ENCODE data around the gene PITX1. TPM values are rescaled to one million over a fixed set of nuclear protein-coding genes. Genes with fewer than 3 reads are reported as not detected.

Gene PITX1
- total and polyA plus RNA-seq, 2 of the 13 experiments (the other 11 are each of a cell fraction or from before 2014, with no cell fraction given): 11.7 to 20.2 TPM

DNA sequence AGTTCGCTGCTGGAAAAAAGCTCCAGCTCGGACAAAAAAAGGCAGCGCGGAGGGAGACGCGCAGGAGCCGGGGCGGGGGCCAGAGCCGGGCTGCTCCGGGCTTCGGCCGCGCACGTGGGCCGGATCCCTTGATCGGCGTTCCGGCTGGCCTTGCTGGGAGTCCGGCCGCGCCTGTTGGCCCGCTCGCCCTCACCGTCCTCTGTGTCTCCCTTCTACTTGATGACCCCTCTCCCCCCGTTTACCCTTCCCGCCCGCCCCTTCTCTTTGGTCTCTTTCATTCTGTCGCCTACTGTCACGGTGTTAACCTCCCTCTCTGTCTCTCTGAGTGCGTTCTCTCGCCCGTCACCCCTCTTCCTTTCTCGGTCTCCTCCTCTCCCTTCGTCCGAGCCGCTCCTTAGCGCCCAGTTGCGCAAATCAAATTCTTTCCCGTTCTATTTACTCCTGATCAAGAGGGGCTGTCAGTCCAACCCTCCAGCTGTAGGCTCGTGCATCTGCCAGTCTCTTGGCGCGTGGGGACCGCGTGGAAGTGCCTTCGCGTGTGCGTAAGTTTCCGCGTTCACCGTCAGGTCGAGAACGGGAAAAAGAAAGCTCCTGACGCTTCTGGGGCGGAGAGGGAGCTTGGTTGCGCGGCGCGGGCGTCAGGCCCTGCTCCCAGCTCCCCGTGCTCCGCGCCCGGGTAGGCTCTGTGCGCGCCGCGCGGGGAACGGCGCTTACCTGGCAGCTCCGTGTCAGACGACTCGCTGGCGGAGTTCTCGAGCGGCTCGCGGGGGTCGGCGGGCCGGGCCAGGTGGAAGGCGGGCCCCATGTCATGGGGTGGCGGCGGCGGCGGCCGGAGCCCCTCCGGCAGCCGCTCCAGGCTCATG lies 798 bp downstream of the PITX1 start (continued):
- TF ChIP-seq GABPB1 (CRISPR knock-in tag; IDR thresholded peaks at IDR 0.05) (peak; percentile 10; the same call in 1 of the 2 replicates), SIX4 (CRISPR knock-in tag; IDR thresholded peaks at IDR 0.05) (no peak), ZSCAN20 (CRISPR knock-in tag; IDR thresholded peaks at IDR 0.05; ENCODE audit: borderline replicate concordance) (no peak), ZFP37 (CRISPR knock-in tag; IDR thresholded peaks at IDR 0.05; ENCODE audit: borderline replicate concordance) (no peak), ZNF572 (CRISPR knock-in tag; IDR thresholded peaks at IDR 0.05) (no peak), KDM3A (CRISPR knock-in tag; IDR thresholded peaks at IDR 0.05; ENCODE audit: low read depth) (no peak), FOSL2 (CRISPR knock-in tag; IDR thresholded peaks at IDR 0.05) (peak; percentile 5; the same call in 1 of the 2 replicates), ASH2L (IDR thresholded peaks at IDR 0.05; ENCODE audit: insufficient read length, low read depth, low read length) (peak; percentile 59)
- TF ChIP-seq, protein P1, sequence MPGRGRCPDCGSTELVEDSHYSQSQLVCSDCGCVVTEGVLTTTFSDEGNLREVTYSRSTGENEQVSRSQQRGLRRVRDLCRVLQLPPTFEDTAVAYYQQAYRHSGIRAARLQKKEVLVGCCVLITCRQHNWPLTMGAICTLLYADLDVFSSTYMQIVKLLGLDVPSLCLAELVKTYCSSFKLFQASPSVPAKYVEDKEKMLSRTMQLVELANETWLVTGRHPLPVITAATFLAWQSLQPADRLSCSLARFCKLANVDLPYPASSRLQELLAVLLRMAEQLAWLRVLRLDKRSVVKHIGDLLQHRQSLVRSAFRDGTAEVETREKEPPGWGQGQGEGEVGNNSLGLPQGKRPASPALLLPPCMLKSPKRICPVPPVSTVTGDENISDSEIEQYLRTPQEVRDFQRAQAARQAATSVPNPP (CRISPR knock-in tag; IDR thresholded peaks at IDR 0.05): no peak
- TF ChIP-seq, protein P2, sequence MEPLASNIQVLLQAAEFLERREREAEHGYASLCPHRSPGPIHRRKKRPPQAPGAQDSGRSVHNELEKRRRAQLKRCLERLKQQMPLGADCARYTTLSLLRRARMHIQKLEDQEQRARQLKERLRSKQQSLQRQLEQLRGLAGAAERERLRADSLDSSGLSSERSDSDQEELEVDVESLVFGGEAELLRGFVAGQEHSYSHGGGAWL (CRISPR knock-in tag; IDR thresholded peaks at IDR 0.05): 0 out of 2 replicates have a peak, but pooled peaks have one; percentile 54
- TF ChIP-seq, protein P3, sequence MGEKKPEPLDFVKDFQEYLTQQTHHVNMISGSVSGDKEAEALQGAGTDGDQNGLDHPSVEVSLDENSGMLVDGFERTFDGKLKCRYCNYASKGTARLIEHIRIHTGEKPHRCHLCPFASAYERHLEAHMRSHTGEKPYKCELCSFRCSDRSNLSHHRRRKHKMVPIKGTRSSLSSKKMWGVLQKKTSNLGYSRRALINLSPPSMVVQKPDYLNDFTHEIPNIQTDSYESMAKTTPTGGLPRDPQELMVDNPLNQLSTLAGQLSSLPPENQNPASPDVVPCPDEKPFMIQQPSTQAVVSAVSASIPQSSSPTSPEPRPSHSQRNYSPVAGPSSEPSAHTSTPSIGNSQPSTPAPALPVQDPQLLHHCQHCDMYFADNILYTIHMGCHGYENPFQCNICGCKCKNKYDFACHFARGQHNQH (CRISPR knock-in tag; IDR thresholded peaks at IDR 0.05): no peak
- TF ChIP-seq, protein P4, sequence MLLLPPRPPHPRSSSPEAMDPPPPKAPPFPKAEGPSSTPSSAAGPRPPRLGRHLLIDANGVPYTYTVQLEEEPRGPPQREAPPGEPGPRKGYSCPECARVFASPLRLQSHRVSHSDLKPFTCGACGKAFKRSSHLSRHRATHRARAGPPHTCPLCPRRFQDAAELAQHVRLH (CRISPR knock-in tag; IDR thresholded peaks at IDR 0.05; ENCODE audit: borderline replicate concordance, low read depth): no peak
- TF ChIP-seq, protein P5, sequence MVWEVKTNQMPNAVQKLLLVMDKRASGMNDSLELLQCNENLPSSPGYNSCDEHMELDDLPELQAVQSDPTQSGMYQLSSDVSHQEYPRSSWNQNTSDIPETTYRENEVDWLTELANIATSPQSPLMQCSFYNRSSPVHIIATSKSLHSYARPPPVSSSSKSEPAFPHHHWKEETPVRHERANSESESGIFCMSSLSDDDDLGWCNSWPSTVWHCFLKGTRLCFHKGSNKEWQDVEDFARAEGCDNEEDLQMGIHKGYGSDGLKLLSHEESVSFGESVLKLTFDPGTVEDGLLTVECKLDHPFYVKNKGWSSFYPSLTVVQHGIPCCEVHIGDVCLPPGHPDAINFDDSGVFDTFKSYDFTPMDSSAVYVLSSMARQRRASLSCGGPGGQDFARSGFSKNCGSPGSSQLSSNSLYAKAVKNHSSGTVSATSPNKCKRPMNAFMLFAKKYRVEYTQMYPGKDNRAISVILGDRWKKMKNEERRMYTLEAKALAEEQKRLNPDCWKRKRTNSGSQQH (CRISPR knock-in tag; IDR thresholded peaks at IDR 0.05; ENCODE audit: low read depth): peak; percentile 23; the same call in 1 of the 2 replicates
- TF ChIP-seq, protein P6, sequence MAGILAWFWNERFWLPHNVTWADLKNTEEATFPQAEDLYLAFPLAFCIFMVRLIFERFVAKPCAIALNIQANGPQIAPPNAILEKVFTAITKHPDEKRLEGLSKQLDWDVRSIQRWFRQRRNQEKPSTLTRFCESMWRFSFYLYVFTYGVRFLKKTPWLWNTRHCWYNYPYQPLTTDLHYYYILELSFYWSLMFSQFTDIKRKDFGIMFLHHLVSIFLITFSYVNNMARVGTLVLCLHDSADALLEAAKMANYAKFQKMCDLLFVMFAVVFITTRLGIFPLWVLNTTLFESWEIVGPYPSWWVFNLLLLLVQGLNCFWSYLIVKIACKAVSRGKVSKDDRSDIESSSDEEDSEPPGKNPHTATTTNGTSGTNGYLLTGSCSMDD (CRISPR knock-in tag; IDR thresholded peaks at IDR 0.05): 0 out of 2 replicates have a peak, but pooled peaks have one; percentile 37
